H1 (cell line): ENCODE results near the gene FNDC5. TPM values are rescaled to one million over a fixed set of nuclear protein-coding genes. Genes with fewer than 3 reads are reported as not detected.

ENCODE experiments used
- CTCF ChIA-PET: fragments of 300-600 bp; sonication (Branson Sonifier 250); formaldehyde crosslinking; loops from one replicate; lab custom pipeline; 2021; ENCODE audit not compliant: partially characterized antibody; lab: Charles Lee
- POLR2A ChIA-PET: fragments of 300-600 bp; sonication (Branson Sonifier 250); formaldehyde crosslinking; loops from one replicate; lab custom pipeline; 2021; ENCODE audit warnings: inconsistent platforms; ENCODE audit not compliant: partially characterized antibody; lab: Charles Lee
- DNase-seq, 2 experiments: peaks; one replicate each; pipeline versions ENCODE4 v3.0.0 to v3.0.0-alpha.2; 2010 to 2022; ENCODE audit warnings: low spot score in 2 of 2, low read depth in 1 of 2, mixed read lengths in 1 of 2
- FAIRE-seq: peaks from 2 replicates; lab custom pipeline; 2011; peaks lifted over from hg19 to GRCh38; lab: Jason Lieb, UNC
- H2AFZ ChIP-seq: 2 replicates; pipeline ENCODE4 v1.8.1; 2012; ENCODE audit warnings: low read length, inconsistent platforms
- H2AK5ac ChIP-seq: 2 replicates; pipeline ENCODE4 v1.6.1; 2013; ENCODE audit warnings: low read depth, low read length
- H2BK120ac ChIP-seq: replicated peaks from 2 replicates; pipeline ENCODE3; 2013; ENCODE audit warnings: low read depth, low read length, inconsistent platforms
- H2BK12ac ChIP-seq: 2 replicates; pipeline ENCODE4 v1.6.1; 2013; ENCODE audit warnings: low read depth, low read length
- H2BK15ac ChIP-seq: 2 replicates; pipeline ENCODE4 v1.6.1; 2013; ENCODE audit warnings: low read length
- H2BK20ac ChIP-seq: 2 replicates; pipeline ENCODE4 v1.6.1; 2013; ENCODE audit warnings: low read length
- H2BK5ac ChIP-seq: 2 replicates; pipeline ENCODE4 v1.6.1; 2013; ENCODE audit warnings: low read depth, low read length
- H3K14ac ChIP-seq: 2 replicates; pipeline ENCODE4 v1.6.1; 2013; ENCODE audit warnings: inconsistent platforms; ENCODE audit not compliant: insufficient read length
- H3K18ac ChIP-seq: 2 replicates; pipeline ENCODE4 v1.6.1; 2013; ENCODE audit warnings: low read length; ENCODE audit errors: extremely low read depth
- H3K23ac ChIP-seq: 2 replicates; pipeline ENCODE4 v1.6.1; 2013; ENCODE audit warnings: inconsistent platforms; ENCODE audit not compliant: insufficient read length
- H3K23me2 ChIP-seq: 2 replicates; pipeline ENCODE4 v1.6.1; 2013; ENCODE audit warnings: low read depth, low read length
- H3K27ac ChIP-seq: 2 replicates; pipeline ENCODE4 v1.6.1; 2011; ENCODE audit warnings: low read depth, low read length, inconsistent platforms
- H3K27me3 ChIP-seq, 4 experiments: replicated peaks in 1 of 4; 1 replicate in 1 of 4; 2 replicates in 3 of 4; pipeline versions ENCODE4 v1.6.1 to v1.8.1; 2011 to 2013; ENCODE audit warnings: low read length in 3 of 4, mild to moderate bottlenecking in 3 of 4, inconsistent platforms in 2 of 4, mixed read lengths in 2 of 4, moderate library complexity in 1 of 4; ENCODE audit not compliant: control insufficient read depth in 3 of 4, insufficient read depth in 3 of 4; ENCODE audit errors: extremely low read depth in 1 of 4
- H3K36me3 ChIP-seq, 4 experiments: 2 replicates each; pipeline versions ENCODE4 v1.6.1 to v1.8.1; 2011 to 2013; ENCODE audit warnings: mild to moderate bottlenecking in 4 of 4, low read length in 3 of 4, moderate library complexity in 2 of 4, control low read depth in 1 of 4, inconsistent platforms in 1 of 4; ENCODE audit not compliant: insufficient read depth in 4 of 4, control insufficient read depth in 2 of 4
- H3K4ac ChIP-seq: replicated peaks from 2 replicates; pipeline ENCODE3; 2013; ENCODE audit warnings: low read length, low read depth, mixed read lengths, inconsistent platforms; ENCODE audit not compliant: insufficient read length
- H3K4me1 ChIP-seq, 4 experiments: replicated peaks in 1 of 4; 1 replicate in 1 of 4; 2 replicates in 3 of 4; pipeline versions ENCODE4 v1.6.1 to v1.8.1; 2011 to 2013; ENCODE audit warnings: low read length in 3 of 4, inconsistent platforms in 2 of 4, mixed read lengths in 1 of 4; ENCODE audit not compliant: insufficient read depth in 4 of 4, control insufficient read depth in 3 of 4
- H3K4me2 ChIP-seq, 2 experiments: 2 replicates each; pipeline versions ENCODE4 v1.6.1 to v1.8.1; 2011 to 2013; ENCODE audit warnings: low read depth in 2 of 2, low read length in 2 of 2, control low read depth in 1 of 2, inconsistent platforms in 1 of 2, mild to moderate bottlenecking in 1 of 2; ENCODE audit not compliant: insufficient read depth in 1 of 2
- H3K4me3 ChIP-seq, 4 experiments: fragments of 200-600, 300-600 bp in 1 of 4; sonication (generic), shearing (Covaris generic), sonication (Bioruptor Twin) in 1 of 4; 2 replicates each; pipeline versions ENCODE4 v1.5.1 to v1.8.1; 2011 to 2016; ENCODE audit warnings: low read length in 4 of 4, low read depth in 3 of 4, control low read depth in 2 of 4, inconsistent platforms in 2 of 4, mild to moderate bottlenecking in 2 of 4, mixed read lengths in 1 of 4, moderate library complexity in 1 of 4; ENCODE audit not compliant: insufficient read depth in 2 of 4; ENCODE audit errors: extremely low read depth in 1 of 4
- H3K56ac ChIP-seq: replicated peaks from 2 replicates; pipeline ENCODE3; 2013; ENCODE audit warnings: low read depth, mild to moderate bottlenecking, mixed read lengths, low read length, inconsistent platforms; ENCODE audit not compliant: insufficient read length
- H3K79me1 ChIP-seq: 2 replicates; pipeline ENCODE4 v1.6.1; 2013; ENCODE audit warnings: low read depth, low read length, control low read depth
- H3K79me2 ChIP-seq, 2 experiments: 2 replicates each; pipeline versions ENCODE4 v1.6.1 to v1.8.1; 2012 to 2013; ENCODE audit warnings: low read length in 2 of 2, mild to moderate bottlenecking in 2 of 2, inconsistent platforms in 1 of 2; ENCODE audit not compliant: insufficient read depth in 2 of 2, control insufficient read depth in 1 of 2
- H3K9ac ChIP-seq, 4 experiments: replicated peaks in 1 of 4; 1 replicate in 1 of 4; 2 replicates in 3 of 4; pipeline versions ENCODE4 v1.6.1 to v1.8.1; 2011 to 2013; ENCODE audit warnings: low read depth in 3 of 4, low read length in 3 of 4, control low read depth in 2 of 4, mild to moderate bottlenecking in 2 of 4, moderate library complexity in 2 of 4, inconsistent platforms in 1 of 4; ENCODE audit errors: extremely low read depth in 1 of 4
- H3K9me3 ChIP-seq, 2 experiments: 2 replicates each; pipeline versions ENCODE4 v1.6.1 to v1.8.1; 2012 to 2013; ENCODE audit warnings: mild to moderate bottlenecking in 2 of 2, moderate library complexity in 2 of 2, control low read depth in 1 of 2, inconsistent platforms in 1 of 2, low read depth in 1 of 2, low read length in 1 of 2, mixed read lengths in 1 of 2; ENCODE audit not compliant: insufficient read depth in 2 of 2
- H4K20me1 ChIP-seq, 2 experiments: replicated peaks in 1 of 2; 2 replicates each; pipeline versions ENCODE3 to v1.8.1; 2011 to 2013; ENCODE audit warnings: inconsistent platforms in 2 of 2, low read length in 2 of 2, mild to moderate bottlenecking in 1 of 2; ENCODE audit not compliant: insufficient read depth in 2 of 2, control insufficient read depth in 1 of 2
- H4K5ac ChIP-seq: 2 replicates; pipeline ENCODE4 v1.6.1; 2013; ENCODE audit warnings: low read length, low read depth, mixed read lengths, inconsistent platforms; ENCODE audit not compliant: insufficient read length
- H4K8ac ChIP-seq: 2 replicates; pipeline ENCODE4 v1.8.0; 2013; ENCODE audit warnings: mild to moderate bottlenecking, moderate library complexity, low read length, inconsistent platforms; ENCODE audit not compliant: insufficient read depth; ENCODE audit errors: extremely low read depth
- H4K91ac ChIP-seq: replicated peaks from 2 replicates; pipeline ENCODE3; 2013; ENCODE audit warnings: low read length, mixed read lengths, inconsistent platforms; ENCODE audit not compliant: insufficient read length
- BACH1 ChIP-seq: IDR thresholded peaks from 2 replicates; pipeline ENCODE4 v1.6.1; 2012; ENCODE audit warnings: low read length, improper control_type of control experiment
- BCL11A ChIP-seq, 2 experiments: IDR thresholded peaks; one replicate each; pipeline ENCODE4 v1.6.1; 2011; ENCODE audit warnings: low read depth in 2 of 2, low read length in 2 of 2, mild to moderate bottlenecking in 2 of 2
- CEBPB ChIP-seq: IDR thresholded peaks from 2 replicates; pipeline ENCODE4 v1.6.1; 2012; ENCODE audit warnings: low read depth, low read length
- CTCF ChIP-seq, 3 experiments: IDR thresholded peaks; 1 replicate in 2 of 3; 2 replicates in 1 of 3; pipeline versions ENCODE4 v1.5.1 to v1.6.1; 2011; ENCODE audit warnings: low read length in 3 of 3, mild to moderate bottlenecking in 3 of 3, inconsistent platforms in 2 of 3, low read depth in 1 of 3, moderate library complexity in 1 of 3; ENCODE audit not compliant: insufficient read depth in 1 of 3; ENCODE audit errors: control extremely low read depth in 1 of 3
- GTF2F1 ChIP-seq: IDR thresholded peaks from 2 replicates; pipeline ENCODE4 v1.6.1; 2012; ENCODE audit warnings: low read depth, low read length, improper control_type of control experiment, borderline replicate concordance
- KDM4A ChIP-seq: IDR thresholded peaks from one replicate; pipeline ENCODE4 v1.7.1; 2012; ENCODE audit warnings: low read depth, mild to moderate bottlenecking, moderate library complexity, low read length, inconsistent platforms; ENCODE audit not compliant: severe bottlenecking
- MAX ChIP-seq: IDR thresholded peaks from 2 replicates; pipeline ENCODE4 v1.6.1; 2012; ENCODE audit warnings: inconsistent platforms
- PHF8 ChIP-seq: fragments of 200-600 bp; sonication (generic); conservative IDR thresholded peaks from 2 replicates; pipeline ENCODE4 v1.7.1; 2012; ENCODE audit warnings: low read depth, mild to moderate bottlenecking, inconsistent platforms, low read length, moderate library complexity
- POLR2A ChIP-seq, 2 experiments: IDR thresholded peaks; 1 replicate in 1 of 2; 2 replicates in 1 of 2; pipeline ENCODE4 v1.6.1; 2011; ENCODE audit warnings: low read depth in 2 of 2, low read length in 2 of 2, mild to moderate bottlenecking in 2 of 2; ENCODE audit errors: control extremely low read depth in 1 of 2
- SIN3A ChIP-seq, 2 experiments: IDR thresholded peaks in 1 of 2; conservative IDR thresholded peaks in 1 of 2; 2 replicates each; pipeline ENCODE4 v1.6.1; 2011 to 2012; ENCODE audit warnings: low read length in 2 of 2, improper control_type of control experiment in 1 of 2, low read depth in 1 of 2, mild to moderate bottlenecking in 1 of 2
- TEAD4 ChIP-seq: IDR thresholded peaks from 2 replicates; pipeline ENCODE4 v1.6.1; 2012; ENCODE audit warnings: low read depth, low read length, inconsistent platforms, mixed read lengths
- YY1 ChIP-seq: IDR thresholded peaks from 2 replicates; pipeline ENCODE4 v1.6.1; 2011; ENCODE audit warnings: low read depth, mild to moderate bottlenecking, low read length
- WGBS, 2 experiments: shearing (Covaris generic) in 1 of 2; methylation state at CpG; one replicate each; pipeline versions ENCODE4 v1.1.6 to v1.1.7; 2013 to 2015; ENCODE audit warnings: low lambda C conversion rate in 2 of 2, mixed read lengths in 2 of 2, inconsistent platforms in 1 of 2, low coverage in 1 of 2, missing lambda C conversion rate in 1 of 2; ENCODE audit not compliant: insufficient replicate concordance in 2 of 2, insufficient coverage in 1 of 2, insufficient read length in 1 of 2; ENCODE audit errors: extremely low coverage in 1 of 2, missing lambda C conversion rate in 1 of 2; 5-methylcytosine and 5-hydroxymethylcytosine counted together
- polyA plus RNA-seq, 7 experiments: library from polyadenylated mRNA; depleted of rRNA in 3 of 7; stranded (reverse) in 5 of 7; unstranded in 2 of 7; fragments of >200 nt in 5 of 7; fragments of 200-250 nt in 2 of 7; gene quantifications; 1 replicate in 5 of 7; 2 replicates in 1 of 7; 4 replicates in 1 of 7; pipeline versions ENCODE4 v1.2.1 to v1.2.3, GENCODE V29; 2011 to 2013; ENCODE audit warnings: missing spikeins in 2 of 7, mixed read lengths in 2 of 7
- total RNA-seq: library from RNA; stranded (reverse); fragmentation: NEBNext Ultra II Directional; extraction: Animal tissue kit (Norgen Biotek cat#: 25700); gene quantifications from 2 replicates; pipeline ENCODE4 v1.2.1, GENCODE V29; 2021

The FNDC5 gene
- total and polyA plus RNA-seq, 2 of the 8 experiments (the other 6 are each of a cell fraction or from before 2014, with no cell fraction given), result 1.8 to 2.0 TPM

- Histone ChIP-seq H2BK120ac (no peak overlapping the region), H3K4ac (no peak overlapping the region), H4K5ac (no peak overlapping the region), H3K27me3 (no peaks in the 10 kb centered on the region), H3K4me2 (no peak overlapping the region), H4K20me1 (no peaks in the 10 kb centered on the region), H3K9ac (no peak overlapping the region), H3K23ac (no peak overlapping the region), H2BK15ac (no peak overlapping the region), H3K18ac (no peak overlapping the region), H4K8ac (no peak overlapping the region), H2AK5ac (no peak overlapping the region), H2BK20ac (no peak overlapping the region), H3K27ac (no peak overlapping the region), H3K4me1 (no peaks in the 10 kb centered on the region), H3K79me1 (no peaks in the 10 kb centered on the region), H2AFZ (no peak overlapping the region), H2BK12ac (no peak overlapping the region), H3K4me3 (no peak overlapping the region), H3K36me3 (no peaks in the 10 kb centered on the region), H3K79me2 (no peaks in the 10 kb centered on the region), H3K23me2 (no peaks in the 10 kb centered on the region), H2BK5ac (no peak overlapping the region), H4K91ac (no peak overlapping the region), H3K9me3 (no peaks in the 10 kb centered on the region), H3K14ac (no peak overlapping the region), H3K56ac (no peak overlapping the region)
- FAIRE-seq (no peak), DNase-seq (no peak)
- CTCF ChIA-PET, result interaction anchor here (1.0 kb wide), 1 partner anchor 18 kb away, joined by 3 read pairs; no protein-coding TSS in a partner anchor
- 91% methylated on average over 5 of the region's 5 CpGs; no CpG with 5 or more reads in 1 of the 2 experiments for WGBS, 2 experiments
- POLR2A ChIA-PET, result no interaction called here
- TF ChIP-seq KDM4A (no peak), YY1 (no peak), TEAD4 (no peak), PHF8 (no peak), SIN3A (conservative IDR thresholded peaks at IDR 0.05 in 1 of 2, IDR thresholded peaks at IDR 0.05 in 1 of 2; ENCODE audit: low read depth in 1 of 2, low read length in 2 of 2) (no peak), GTF2F1 (no peak), POLR2A (IDR thresholded peaks at IDR 0.05; ENCODE audit: control extremely low read depth in 1 of 2, low read depth in 2 of 2, low read length in 2 of 2) (no peak), CTCF (IDR thresholded peaks at IDR 0.05; ENCODE audit: control extremely low read depth in 1 of 3, insufficient read depth in 1 of 3, low read depth in 1 of 3, low read length in 3 of 3) (no peak), CEBPB (no peak), BCL11A (IDR thresholded peaks at IDR 0.05; ENCODE audit: low read depth in 2 of 2, low read length in 2 of 2) (no peak), MAX (no peak), BACH1 (no peak)
Observed at GRCh38 chr1:32910319-32910718, 39.6 kb upstream of the FNDC5 start.
